ENCODE measurements around the gene LMO2. TPM values are rescaled to one million over a fixed set of nuclear protein-coding genes. Genes with fewer than 3 reads are reported as not detected.
A peak's percentile ranks its signal among the peaks of the same experiment; 100 is the strongest.
"Not testable (repeated sequence)": the region's sequence is repeated elsewhere in the genome, so short reads cannot be mapped to it uniquely, and the experiment has no call there.

Gene LMO2
- total and polyA plus RNA-seq, 2 experiments from 2014 or later = 25.6 to 33.4 TPM

GRCh38 chr11:33844236-33844635 lies 47.6 kb downstream of the LMO2 start:
- Histone ChIP-seq H3K27me3 (peaks cover 13% of the 10 kb centered on the region), H3K9me3 (ENCODE audit: low read depth) (no peaks in the 10 kb centered on the region), H3K27ac (no peak overlapping the region), H3K4me3 (no peak overlapping the region), H3K4me1 (ENCODE audit: low read depth) (no peaks in the 10 kb centered on the region), H3K36me3 (no peaks in the 10 kb centered on the region)
- no peak for DNase-seq (ENCODE audit: low read depth in 1 of 2, low spot score in 1 of 2)
- no peak for TF ChIP-seq CTCF (IDR thresholded peaks at IDR 0.05; ENCODE audit: low read depth, low read length)

GRCh38 chr11:33843018-33843417 lies 48.9 kb downstream of the LMO2 start:
- Histone ChIP-seq H3K4me1 (ENCODE audit: low read depth) (no peaks in the 10 kb centered on the region), H3K36me3 (no peaks in the 10 kb centered on the region), H3K4me3 (no peak overlapping the region), H3K27ac (no peak overlapping the region), H3K9me3 (ENCODE audit: low read depth) (no peaks in the 10 kb centered on the region), H3K27me3 (peaks cover 13% of the 10 kb centered on the region)
- DNase-seq (ENCODE audit: low read depth in 1 of 2, low spot score in 1 of 2) = no peak
- TF ChIP-seq CTCF (IDR thresholded peaks at IDR 0.05; ENCODE audit: low read depth, low read length) = no peak

GRCh38 chr11:33842236-33842915 lies 49.5 kb downstream of the LMO2 start:
- H3K4me3 ChIP-seq = no peak overlapping the region
- H3K27me3 ChIP-seq = peaks cover 13% of the 10 kb centered on the region
- no peak overlapping the region for H3K27ac ChIP-seq
- H3K9me3 ChIP-seq (ENCODE audit: low read depth) = no peaks in the 10 kb centered on the region
- H3K4me1 ChIP-seq (ENCODE audit: low read depth) = no peaks in the 10 kb centered on the region
- DNase-seq (ENCODE audit: low read depth in 1 of 2, low spot score in 1 of 2) = no peak
- H3K36me3 ChIP-seq = no peaks in the 10 kb centered on the region
- TF ChIP-seq CTCF (IDR thresholded peaks at IDR 0.05; ENCODE audit: low read depth, low read length) = no peak

GRCh38 chr11:33838234-33838633 lies 53.6 kb downstream of the LMO2 start:
- not testable (repeated sequence) for H3K4me1 ChIP-seq (ENCODE audit: low read depth); H3K4me3 ChIP-seq; DNase-seq (ENCODE audit: low read depth in 1 of 2, low spot score in 1 of 2); H3K36me3 ChIP-seq; H3K27ac ChIP-seq; H3K9me3 ChIP-seq (ENCODE audit: low read depth)
- H3K27me3 ChIP-seq = peaks cover 13% of the 10 kb centered on the region

GRCh38 chr11:33837334-33837733 lies 54.5 kb downstream of the LMO2 start:
- DNase-seq (ENCODE audit: low read depth in 1 of 2, low spot score in 1 of 2); H3K9me3 ChIP-seq (ENCODE audit: low read depth); H3K4me3 ChIP-seq; H3K36me3 ChIP-seq; H3K27ac ChIP-seq; H3K4me1 ChIP-seq (ENCODE audit: low read depth): not testable (repeated sequence)
- peaks cover 13% of the 10 kb centered on the region for H3K27me3 ChIP-seq

GRCh38 chr11:33835143-33835878 lies 56.6 kb downstream of the LMO2 start:
- H3K36me3 ChIP-seq = no peaks in the 10 kb centered on the region
- no peaks in the 10 kb centered on the region for H3K4me1 ChIP-seq (ENCODE audit: low read depth)
- H3K4me3 ChIP-seq = no peak overlapping the region
- H3K27me3 ChIP-seq = peaks cover 20% of the 10 kb centered on the region
- TF ChIP-seq CTCF (IDR thresholded peaks at IDR 0.05; ENCODE audit: low read depth, low read length) = peak; percentile 23
- no peak overlapping the region for H3K27ac ChIP-seq
- no peaks in the 10 kb centered on the region for H3K9me3 ChIP-seq (ENCODE audit: low read depth)
- peak; percentile 33 to 66 for DNase-seq (ENCODE audit: low read depth in 1 of 2, low spot score in 1 of 2)
